Activated naive CD8-positive, alpha-beta T cell treated with anti-CD3 and anti-CD28 coated beads for 36 hours (primary cell): Measurements from ENCODE around the gene ADAM33. TPM values are rescaled to one million over a fixed set of nuclear protein-coding genes. Genes with fewer than 3 reads are reported as not detected.

ENCODE experiments used
- DNase-seq: peaks from one replicate; pipeline ENCODE4 v3.0.0; 2021
- H3K27ac Mint-ChIP-seq: one replicate; pipeline ENCODE4 v1.8.0; 2022; ENCODE audit warnings: mild to moderate bottlenecking, moderate library complexity, mixed read lengths
- H3K27me3 Mint-ChIP-seq: one replicate; pipeline ENCODE4 v1.8.0; 2022; ENCODE audit warnings: mild to moderate bottlenecking, mixed read lengths
- H3K36me3 Mint-ChIP-seq: one replicate; pipeline ENCODE4 v1.8.0; 2021; ENCODE audit warnings: mild to moderate bottlenecking, mixed read lengths
- H3K4me1 Mint-ChIP-seq: one replicate; pipeline ENCODE4 v1.8.0; 2021; ENCODE audit warnings: mixed read lengths
- H3K4me3 Mint-ChIP-seq: one replicate; pipeline ENCODE4 v1.8.0; 2022; ENCODE audit warnings: mild to moderate bottlenecking, moderate library complexity, mixed read lengths
- H3K9me3 Mint-ChIP-seq: one replicate; pipeline ENCODE4 v1.8.0; 2022; ENCODE audit warnings: mixed read lengths
- total RNA-seq, 2 experiments: library from RNA; stranded (reverse); gene quantifications; one replicate each; pipeline ENCODE4 v1.2.3, GENCODE V29; 2021

ADAM33 gene
- total RNA-seq, 2 experiments from 2014 or later, result not detected

DNA sequence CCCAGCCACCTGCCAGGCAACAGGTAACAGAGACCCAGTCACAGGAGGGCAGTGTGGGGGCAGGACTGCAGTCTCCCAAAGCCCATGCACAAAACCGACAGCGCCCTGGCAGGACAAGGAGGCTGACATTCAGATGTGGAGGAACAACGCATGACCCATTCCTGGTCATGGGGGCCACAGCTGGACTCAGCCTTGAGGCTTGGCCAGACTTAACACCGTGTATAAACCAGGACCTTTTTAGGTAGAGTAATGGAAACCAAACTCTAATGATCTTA is 26.7 kb downstream of the ADAM33 start:
- Mint-ChIP-seq H3K4me1 (peaks cover 5% of the 10 kb centered on the region), H3K9me3 (no peaks in the 10 kb centered on the region), H3K27ac (no peak overlapping the region), H3K36me3 (peaks cover 11% of the 10 kb centered on the region), H3K27me3 (peaks cover 26% of the 10 kb centered on the region), H3K4me3 (no peak overlapping the region)
- no peak for DNase-seq

DNA sequence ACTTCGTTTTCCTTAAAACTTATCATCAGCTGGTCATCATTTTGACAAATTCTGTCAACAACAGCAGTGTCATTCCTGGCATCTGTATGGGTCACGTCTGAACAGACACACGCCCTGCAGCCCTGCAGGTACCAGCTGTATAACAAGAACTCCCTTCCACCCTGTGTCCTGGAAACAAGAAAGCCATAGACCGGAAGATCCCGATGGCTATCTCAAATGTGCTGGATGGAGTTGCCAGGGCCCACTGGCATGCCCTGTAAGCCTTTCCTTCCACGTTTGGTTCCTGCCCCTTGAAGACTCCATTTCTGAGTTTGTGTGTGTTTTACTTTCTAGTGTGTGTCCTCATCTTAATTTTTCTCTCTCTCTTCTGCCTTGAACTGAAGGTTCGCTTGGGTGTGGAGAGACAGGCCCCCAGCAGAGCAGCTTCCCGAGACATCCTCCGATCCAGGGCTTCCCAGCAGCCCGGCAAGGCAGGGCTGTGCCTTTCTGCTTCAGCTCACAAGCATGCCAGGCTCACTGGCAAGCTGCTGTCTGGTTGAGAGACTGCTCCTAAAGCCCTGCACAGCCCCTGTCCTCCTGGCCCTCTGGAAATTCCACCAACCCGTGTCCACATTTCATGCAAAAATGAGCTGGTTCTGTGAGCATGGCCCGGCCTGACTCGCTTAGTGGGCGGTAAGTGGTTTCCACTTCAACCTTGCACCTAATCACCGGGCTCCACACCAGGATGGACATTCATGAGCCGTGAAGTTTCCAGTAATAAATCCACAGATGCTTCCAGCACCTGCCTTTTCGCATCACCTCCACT is 27.3 kb downstream of the ADAM33 start:
- H3K36me3 Mint-ChIP-seq, result peaks cover 11% of the 10 kb centered on the region
- H3K9me3 Mint-ChIP-seq, result no peaks in the 10 kb centered on the region
- peaks cover 20% of the 10 kb centered on the region for H3K27me3 Mint-ChIP-seq
- no peak for DNase-seq
- no peak overlapping the region for H3K27ac Mint-ChIP-seq
- peaks cover 5% of the 10 kb centered on the region for H3K4me1 Mint-ChIP-seq
- H3K4me3 Mint-ChIP-seq, result no peak overlapping the region

DNA sequence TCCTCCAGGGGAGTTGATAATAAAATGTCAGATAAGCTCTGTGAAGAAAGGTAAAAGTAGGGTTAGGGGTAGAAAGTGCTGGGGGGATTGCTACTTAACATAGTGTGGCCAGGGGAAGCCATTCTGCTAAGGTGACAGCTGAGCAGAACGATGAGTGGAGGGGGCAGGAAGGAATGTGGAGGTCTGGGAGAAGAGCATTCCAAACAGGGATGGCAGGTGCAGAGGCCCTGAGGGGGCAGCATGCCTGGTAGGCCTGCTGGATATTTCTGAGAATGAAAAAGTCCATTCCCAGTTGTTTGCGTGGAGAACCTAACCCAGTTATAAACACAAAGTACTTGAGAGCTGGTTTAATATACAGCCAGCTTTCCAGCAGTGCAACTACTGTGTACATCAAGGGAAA is 27.9 kb downstream of the ADAM33 start:
- H3K27me3 Mint-ChIP-seq, result peaks cover 14% of the 10 kb centered on the region
- DNase-seq, result no peak
- no peaks in the 10 kb centered on the region for H3K9me3 Mint-ChIP-seq
- H3K4me3 Mint-ChIP-seq, result no peak overlapping the region
- peaks cover under 1% of the 10 kb centered on the region for H3K4me1 Mint-ChIP-seq
- H3K27ac Mint-ChIP-seq, result no peak overlapping the region
- peaks cover 11% of the 10 kb centered on the region for H3K36me3 Mint-ChIP-seq

DNA sequence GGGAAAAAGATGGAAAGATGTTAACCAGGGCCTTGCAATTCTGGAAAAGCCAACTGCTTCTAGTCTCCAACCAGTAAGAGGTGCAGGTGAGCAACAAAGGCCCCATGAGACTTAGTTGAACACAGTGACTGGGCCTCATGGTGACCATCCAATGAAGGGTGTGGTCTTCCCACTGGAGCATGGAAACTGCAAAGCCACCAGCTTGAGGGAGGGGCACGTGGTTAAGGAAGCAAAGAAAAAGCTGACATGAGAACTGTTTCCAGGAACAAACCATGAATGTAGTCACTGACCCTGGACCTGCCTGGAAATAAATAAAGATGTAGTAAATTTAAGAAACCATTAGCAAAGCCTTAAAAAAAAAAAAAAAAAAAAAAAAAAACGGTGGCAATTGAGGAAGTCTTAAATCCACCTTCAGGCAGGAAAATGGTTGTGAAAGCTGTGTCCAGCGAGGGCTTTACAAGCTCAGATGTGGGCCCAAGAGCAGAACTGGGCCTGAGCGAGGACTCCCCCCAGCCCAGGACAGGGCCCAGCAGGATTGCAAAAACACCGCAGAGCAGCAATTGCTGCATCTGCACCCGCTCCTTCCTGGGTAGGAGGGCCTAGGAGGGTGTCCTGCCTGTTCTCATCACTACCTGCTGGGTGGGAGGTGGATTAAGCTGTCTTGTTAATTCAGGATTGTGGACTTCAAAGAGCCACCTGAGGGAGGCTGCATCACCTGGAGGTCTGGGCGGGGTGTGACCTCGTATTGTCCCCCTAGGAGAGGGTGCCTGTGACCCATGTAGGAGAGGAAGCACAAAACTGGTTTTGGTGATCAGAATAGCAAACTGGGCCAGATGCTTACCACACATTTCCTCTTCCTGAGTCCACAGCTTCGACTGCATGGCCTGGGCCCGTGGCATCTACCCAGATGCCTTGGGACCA is 28.9 kb downstream of the ADAM33 start:
- Mint-ChIP-seq H3K4me3 (no peak overlapping the region), H3K27me3 (peaks cover 7% of the 10 kb centered on the region), H3K9me3 (no peaks in the 10 kb centered on the region), H3K4me1 (no peaks in the 10 kb centered on the region), H3K27ac (no peak overlapping the region), H3K36me3 (peaks cover 11% of the 10 kb centered on the region)
- DNase-seq, result no peak

DNA sequence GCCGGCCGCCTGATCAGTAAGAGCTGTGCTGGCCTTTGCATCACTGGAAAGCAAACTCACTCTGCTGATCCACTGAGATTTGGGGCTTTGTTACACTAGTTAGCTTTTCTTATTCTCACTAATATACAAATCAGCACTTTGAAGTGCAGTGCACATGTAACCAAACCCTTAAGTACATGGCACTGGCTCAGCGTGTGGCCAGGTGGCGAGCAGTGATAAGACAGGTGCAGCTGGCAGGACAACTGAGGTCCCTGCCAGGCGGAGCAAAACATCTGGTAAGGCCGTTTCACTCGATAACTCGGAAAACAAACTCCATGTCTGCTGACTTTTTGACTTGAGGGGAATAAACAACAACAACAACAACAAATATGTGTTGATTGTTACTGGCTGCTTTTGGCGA is 29.6 kb downstream of the ADAM33 start:
- Mint-ChIP-seq H3K4me3 (no peak overlapping the region), H3K4me1 (no peaks in the 10 kb centered on the region), H3K36me3 (peaks cover 11% of the 10 kb centered on the region), H3K27me3 (peaks cover 2% of the 10 kb centered on the region), H3K27ac (no peak overlapping the region), H3K9me3 (no peaks in the 10 kb centered on the region)
- DNase-seq, result no peak

DNA sequence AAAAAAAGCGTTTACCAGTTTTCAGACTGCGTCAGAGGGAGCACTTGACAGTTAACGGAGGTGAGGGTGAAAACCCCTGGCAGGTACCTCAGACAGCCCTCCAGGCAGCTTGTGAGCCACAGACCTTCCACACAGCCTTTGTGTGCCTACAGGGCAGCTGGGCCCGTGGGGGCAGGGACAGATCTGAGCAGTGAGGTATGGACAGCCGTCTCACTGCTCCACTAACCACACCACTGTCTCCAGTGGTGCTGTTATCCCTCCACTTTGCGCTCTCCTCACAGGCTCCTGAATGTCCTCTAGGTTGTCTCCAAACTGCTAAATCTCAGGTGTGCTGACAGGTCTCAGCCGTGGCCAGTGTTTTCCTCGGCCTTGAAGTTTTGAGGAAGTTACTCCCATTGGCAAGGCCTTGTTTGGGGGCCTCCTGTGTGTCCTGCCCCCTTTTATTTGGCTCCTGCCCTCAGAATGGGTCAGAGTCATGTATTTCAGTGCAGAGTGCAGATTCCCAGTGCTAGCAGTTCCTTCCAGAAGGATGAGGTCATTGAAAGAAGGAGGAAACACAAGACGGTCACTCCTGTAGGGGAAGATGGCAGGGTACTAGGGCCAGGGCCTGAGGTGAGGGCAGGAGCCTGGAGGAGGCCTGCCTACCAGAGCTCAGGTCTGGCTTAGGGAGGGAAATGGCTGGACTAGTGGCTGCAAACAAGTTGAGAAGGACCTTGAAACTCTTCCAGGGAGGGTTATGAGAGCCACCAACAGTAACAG is 30.4 kb downstream of the ADAM33 start:
- H3K27me3 Mint-ChIP-seq, result no peaks in the 10 kb centered on the region

DNA sequence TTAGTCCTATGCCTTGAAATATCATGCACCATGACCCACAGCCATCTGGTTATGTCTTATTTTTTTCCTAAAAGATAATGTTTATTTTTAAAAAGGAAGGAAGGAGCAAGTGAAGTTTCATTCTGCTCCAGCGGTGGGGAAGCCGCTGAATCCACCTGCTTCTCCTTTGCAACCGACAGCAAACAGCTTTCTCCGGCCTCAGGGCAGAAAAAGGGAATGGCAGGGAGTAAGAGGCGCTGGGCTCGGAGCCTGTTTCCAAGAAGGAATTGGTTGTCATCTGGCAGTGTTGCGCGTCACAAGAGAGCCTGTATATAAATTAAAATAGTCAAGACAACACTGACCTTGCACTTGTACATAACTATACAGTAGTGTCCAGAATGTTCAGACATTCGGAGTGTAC is 32.9 kb downstream of the ADAM33 start:
- Mint-ChIP-seq H3K27ac (no peak overlapping the region), H3K27me3 (no peaks in the 10 kb centered on the region), H3K36me3 (peaks cover 13% of the 10 kb centered on the region), H3K4me3 (no peak overlapping the region), H3K4me1 (no peaks in the 10 kb centered on the region), H3K9me3 (no peaks in the 10 kb centered on the region)
- DNase-seq, result no peak

More for the DNA sequence above, 30.4 kb downstream of the ADAM33 start:
- H3K36me3 Mint-ChIP-seq, result peaks cover 11% of the 10 kb centered on the region
- DNase-seq, result no peak
- H3K27ac Mint-ChIP-seq, result no peak overlapping the region
- no peak overlapping the region for H3K4me3 Mint-ChIP-seq
- H3K4me1 Mint-ChIP-seq, result no peaks in the 10 kb centered on the region
- no peaks in the 10 kb centered on the region for H3K9me3 Mint-ChIP-seq

DNA sequence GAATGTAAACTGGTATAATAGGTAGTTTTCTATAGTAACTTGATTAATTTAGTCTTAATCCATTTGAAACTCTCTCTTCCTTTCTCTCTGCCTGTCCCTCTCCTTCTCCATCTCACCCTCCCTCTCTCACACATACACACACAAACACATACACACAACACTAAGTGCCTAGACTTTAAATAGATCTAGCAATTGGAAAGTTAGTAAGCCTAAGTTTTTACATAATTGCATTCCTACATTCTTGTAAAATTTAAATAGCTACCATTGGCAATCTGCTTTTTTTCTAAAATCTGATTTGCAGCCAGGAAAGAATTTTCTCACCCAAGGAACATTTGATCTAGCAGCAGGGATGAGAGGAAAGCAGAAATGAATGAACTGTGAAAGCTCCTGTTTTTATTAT is 34.3 kb downstream of the ADAM33 start:
- Mint-ChIP-seq H3K27me3 (no peaks in the 10 kb centered on the region), H3K36me3 (peaks cover 11% of the 10 kb centered on the region), H3K9me3 (no peaks in the 10 kb centered on the region), H3K4me1 (no peaks in the 10 kb centered on the region), H3K27ac (no peak overlapping the region), H3K4me3 (no peak overlapping the region)
- DNase-seq, result no peak

DNA sequence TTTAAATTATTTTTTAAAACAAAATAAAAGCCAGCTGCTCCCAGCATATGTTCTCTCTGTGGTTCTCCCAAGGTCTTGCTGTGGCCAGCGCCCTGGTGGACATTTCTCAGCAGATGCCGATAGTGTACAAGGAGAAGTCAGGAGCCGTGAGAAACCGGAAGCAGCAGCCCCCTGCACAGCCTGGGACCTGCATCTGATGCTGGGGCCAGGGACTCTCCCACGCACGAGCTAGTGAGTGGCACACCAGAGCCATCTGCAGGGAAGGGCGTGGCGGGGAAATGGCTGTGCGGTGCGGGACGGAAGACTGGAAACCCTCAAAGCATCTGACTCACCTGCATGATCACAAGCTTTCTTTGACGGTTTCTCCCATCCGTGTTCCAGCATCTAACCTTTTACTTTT is 35.2 kb downstream of the ADAM33 start:
- no peaks in the 10 kb centered on the region for H3K4me1 Mint-ChIP-seq
- no peaks in the 10 kb centered on the region for H3K9me3 Mint-ChIP-seq
- no peaks in the 10 kb centered on the region for H3K27me3 Mint-ChIP-seq
- no peak overlapping the region for H3K27ac Mint-ChIP-seq
- DNase-seq, result no peak
- H3K4me3 Mint-ChIP-seq, result no peak overlapping the region
- peaks cover 12% of the 10 kb centered on the region for H3K36me3 Mint-ChIP-seq

DNA sequence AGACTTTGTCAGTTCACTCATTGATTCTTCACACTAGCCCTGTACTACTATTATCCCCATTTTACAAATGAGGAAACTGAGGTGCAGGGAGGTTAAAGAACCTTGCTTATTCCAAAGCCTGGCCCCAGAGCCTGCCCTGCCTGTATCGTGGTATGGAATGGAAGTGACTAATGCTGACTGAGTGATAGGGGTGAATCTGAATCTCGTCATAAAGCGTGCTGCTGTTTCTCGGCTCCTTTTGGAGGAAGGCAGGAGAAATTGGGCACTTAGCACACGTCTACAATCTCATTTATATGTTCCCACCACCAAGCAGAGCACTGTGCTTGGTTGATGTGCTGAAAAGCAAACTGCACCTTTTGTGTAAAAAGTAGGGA is 35.8 kb downstream of the ADAM33 start:
- H3K4me3 Mint-ChIP-seq, result no peak overlapping the region
- no peak overlapping the region for H3K27ac Mint-ChIP-seq
- H3K36me3 Mint-ChIP-seq, result peaks cover 9% of the 10 kb centered on the region
- H3K9me3 Mint-ChIP-seq, result no peaks in the 10 kb centered on the region
- H3K27me3 Mint-ChIP-seq, result no peaks in the 10 kb centered on the region
- no peaks in the 10 kb centered on the region for H3K4me1 Mint-ChIP-seq
- DNase-seq, result no peak

DNA sequence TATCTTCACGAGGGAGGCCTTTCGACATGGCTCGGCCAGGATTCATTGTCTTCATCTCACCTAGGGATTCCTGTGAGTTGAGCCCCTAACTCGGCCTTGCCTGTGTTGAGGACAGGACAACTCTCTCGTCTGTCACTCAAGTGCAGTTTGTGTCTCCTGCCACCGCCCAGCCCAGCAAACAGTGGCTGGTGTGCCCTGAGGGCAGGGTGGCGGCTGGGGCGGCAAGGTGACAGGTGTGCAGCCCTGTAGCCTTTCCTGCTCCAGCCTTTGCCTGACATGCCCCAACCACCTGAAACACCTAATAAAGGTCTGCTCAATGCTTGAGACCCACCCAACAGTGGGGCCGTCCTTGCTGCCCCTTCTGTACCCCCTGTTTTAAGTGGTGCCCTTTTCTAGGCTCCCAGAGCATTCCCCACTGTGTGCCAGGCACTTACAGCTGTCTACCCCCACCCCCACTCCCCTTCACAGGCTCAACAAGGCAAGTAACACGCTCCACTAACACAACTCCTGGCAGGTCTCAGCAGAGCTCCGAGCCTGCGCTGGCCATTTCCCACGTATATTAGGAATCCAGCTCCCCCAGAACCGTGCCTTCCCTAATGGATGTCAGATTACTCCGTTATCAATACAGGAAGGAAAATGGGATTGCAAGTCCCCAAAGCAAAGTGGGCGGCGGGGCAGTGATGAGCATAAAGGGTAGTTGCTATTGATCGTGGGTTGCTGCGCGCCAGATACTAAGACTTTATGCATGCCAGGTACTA is 36.3 kb downstream of the ADAM33 start:
- Mint-ChIP-seq H3K36me3 (peaks cover 11% of the 10 kb centered on the region), H3K27ac (no peak overlapping the region), H3K4me1 (no peaks in the 10 kb centered on the region), H3K27me3 (no peaks in the 10 kb centered on the region), H3K4me3 (no peak overlapping the region), H3K9me3 (no peaks in the 10 kb centered on the region)
- DNase-seq, result no peak

DNA sequence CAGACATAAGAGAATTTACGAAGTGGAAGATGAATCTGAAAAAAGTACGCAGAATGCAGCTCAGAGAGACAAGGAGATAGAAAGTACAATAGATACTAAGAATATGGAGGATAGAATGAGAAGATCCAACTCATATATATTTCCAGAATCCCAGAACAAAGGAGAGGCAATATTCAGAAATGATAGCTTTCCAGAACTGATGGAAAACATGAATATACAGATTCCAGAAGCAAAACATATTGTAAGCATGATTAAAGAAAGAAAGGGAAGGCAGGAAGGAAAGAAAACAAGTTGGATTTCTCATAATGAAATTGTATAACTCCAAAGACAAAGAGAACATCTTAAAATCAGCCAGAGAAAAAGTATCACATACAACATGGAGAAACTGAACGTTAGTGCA is 41.6 kb downstream of the ADAM33 start:
- no peak overlapping the region for H3K4me3 Mint-ChIP-seq
- H3K36me3 Mint-ChIP-seq, result peaks cover 24% of the 10 kb centered on the region
- H3K4me1 Mint-ChIP-seq, result no peaks in the 10 kb centered on the region
- H3K27ac Mint-ChIP-seq, result no peak overlapping the region
- DNase-seq, result no peak
- H3K9me3 Mint-ChIP-seq, result no peaks in the 10 kb centered on the region
- no peaks in the 10 kb centered on the region for H3K27me3 Mint-ChIP-seq

DNA sequence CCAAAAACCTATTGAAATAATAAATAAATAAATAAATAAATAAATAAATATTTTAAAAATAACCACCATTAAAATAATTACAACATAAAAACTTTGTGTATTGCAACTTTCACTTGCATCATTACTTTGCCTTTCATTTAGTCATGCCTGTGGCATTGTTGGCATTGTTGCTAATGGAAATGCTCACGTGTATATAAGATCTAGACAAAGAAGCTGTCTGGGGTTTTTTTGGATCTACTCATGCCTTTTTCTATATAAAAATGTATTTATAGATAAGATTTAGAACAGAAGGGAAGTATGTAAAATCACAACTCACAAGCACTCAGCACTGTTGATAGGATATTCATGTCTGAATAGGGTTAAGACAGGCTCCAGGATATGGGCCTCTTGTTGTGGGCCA is 46.5 kb downstream of the ADAM33 start:
- no peak overlapping the region for H3K27ac Mint-ChIP-seq
- no peaks in the 10 kb centered on the region for H3K9me3 Mint-ChIP-seq
- no peaks in the 10 kb centered on the region for H3K27me3 Mint-ChIP-seq
- no peak overlapping the region for H3K4me3 Mint-ChIP-seq
- H3K36me3 Mint-ChIP-seq, result peaks cover 12% of the 10 kb centered on the region
- H3K4me1 Mint-ChIP-seq, result no peaks in the 10 kb centered on the region
- DNase-seq, result no peak

DNA sequence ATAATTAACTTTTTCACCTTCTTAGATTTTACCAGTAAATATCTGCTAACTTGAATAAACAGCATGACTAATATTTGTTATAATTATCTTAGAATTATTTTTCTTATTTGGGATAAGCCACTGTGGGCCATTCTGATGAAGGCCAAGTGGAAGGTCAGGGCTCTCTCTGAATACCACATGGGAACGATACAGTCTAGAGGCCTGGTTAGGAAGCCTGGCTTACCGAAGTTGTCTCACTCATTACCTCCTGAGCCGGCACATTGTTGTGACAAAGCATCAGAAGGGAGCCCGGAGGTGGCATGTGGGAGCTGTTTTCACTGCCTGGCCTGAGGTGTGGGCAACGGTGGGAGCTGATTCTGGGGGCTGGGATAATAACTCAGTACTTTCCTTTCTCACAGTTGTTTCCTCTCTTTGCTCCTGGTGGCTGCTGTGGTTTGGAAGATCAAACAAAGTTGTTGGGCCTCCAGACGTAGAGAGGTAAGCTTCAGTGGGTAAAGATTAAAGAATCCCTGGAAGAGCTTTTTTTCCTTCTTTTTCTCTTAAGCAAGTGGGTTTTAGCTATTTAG is 47.8 kb downstream of the ADAM33 start:
- H3K27me3 Mint-ChIP-seq, result no peaks in the 10 kb centered on the region
- no peak for DNase-seq
- H3K4me1 Mint-ChIP-seq, result peaks cover 4% of the 10 kb centered on the region
- no peak overlapping the region for H3K27ac Mint-ChIP-seq
- H3K36me3 Mint-ChIP-seq, result peaks cover 5% of the 10 kb centered on the region
- no peak overlapping the region for H3K4me3 Mint-ChIP-seq
- no peaks in the 10 kb centered on the region for H3K9me3 Mint-ChIP-seq
